Measurements from ENCODE around the gene HIGD2B. TPM values are rescaled to one million over a fixed set of nuclear protein-coding genes. Genes with fewer than 3 reads are reported as not detected.
"Not testable (repeated sequence)": the region's sequence is repeated elsewhere in the genome, so short reads cannot be mapped to it uniquely, and the experiment has no call there.

HIGD2B gene
- total and polyA plus RNA-seq, 2 donors: not detected

DNA sequence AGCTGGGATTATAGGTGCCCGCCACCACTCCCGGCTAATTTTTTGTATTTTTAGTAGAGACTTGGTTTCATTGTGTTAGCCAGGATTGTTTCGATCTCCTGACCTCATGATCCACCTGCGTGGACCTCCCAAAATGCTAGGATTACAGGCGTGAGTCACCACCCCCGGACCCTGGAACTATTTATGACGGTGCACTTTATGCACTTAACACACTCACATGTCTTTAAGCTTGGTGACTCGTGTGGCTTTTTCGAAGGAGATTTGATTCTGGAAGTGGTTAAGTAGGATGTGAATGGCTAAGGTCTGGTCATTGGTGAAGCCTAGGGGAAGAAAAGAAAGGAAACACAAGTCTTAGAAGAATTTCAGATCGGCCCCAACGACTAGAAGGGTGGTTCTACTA lies 20.3 kb upstream of the HIGD2B start:
- no peaks in the 10 kb centered on the region for H3K36me3 ChIP-seq (ENCODE audit: insufficient read depth)
- no peak overlapping the region for H3K27ac ChIP-seq (ENCODE audit: low read depth)
- DNase-seq (ENCODE audit: extremely low spot score): no peak
- 92% methylated on average over 11 of the region's 11 CpGs for WGBS
- no peak overlapping the region for H3K4me3 ChIP-seq (ENCODE audit: low read depth, low read length)
- H3K4me1 ChIP-seq (ENCODE audit: insufficient read depth): no peaks in the 10 kb centered on the region

DNA sequence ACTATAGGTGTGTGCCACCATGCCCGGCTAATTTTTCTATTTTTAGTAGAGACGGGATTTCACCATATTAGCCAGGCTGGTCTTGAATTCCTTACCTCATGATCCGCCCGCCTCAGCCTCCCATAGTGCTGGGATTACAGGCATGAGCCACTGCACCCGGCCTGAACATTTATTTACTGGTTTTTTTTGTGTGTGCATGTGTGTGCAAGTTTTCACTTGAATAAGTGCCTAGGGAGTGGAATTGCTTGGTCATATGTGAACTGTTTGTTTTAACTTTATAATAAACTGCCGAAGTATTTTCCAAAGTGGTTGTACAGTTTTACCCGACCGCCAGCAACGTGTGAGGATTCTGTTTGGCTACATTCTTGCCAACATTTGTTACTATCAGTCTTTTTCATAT lies 14.1 kb upstream of the HIGD2B start:
- no peak overlapping the region for H3K27ac ChIP-seq (ENCODE audit: low read depth)
- no peaks in the 10 kb centered on the region for H3K36me3 ChIP-seq (ENCODE audit: insufficient read depth)
- no peak for DNase-seq (ENCODE audit: extremely low spot score)
- H3K4me1 ChIP-seq (ENCODE audit: insufficient read depth): no peaks in the 10 kb centered on the region
- no peak overlapping the region for H3K4me3 ChIP-seq (ENCODE audit: low read depth, low read length)
- 85% methylated on average over 9 of the region's 9 CpGs for WGBS

DNA sequence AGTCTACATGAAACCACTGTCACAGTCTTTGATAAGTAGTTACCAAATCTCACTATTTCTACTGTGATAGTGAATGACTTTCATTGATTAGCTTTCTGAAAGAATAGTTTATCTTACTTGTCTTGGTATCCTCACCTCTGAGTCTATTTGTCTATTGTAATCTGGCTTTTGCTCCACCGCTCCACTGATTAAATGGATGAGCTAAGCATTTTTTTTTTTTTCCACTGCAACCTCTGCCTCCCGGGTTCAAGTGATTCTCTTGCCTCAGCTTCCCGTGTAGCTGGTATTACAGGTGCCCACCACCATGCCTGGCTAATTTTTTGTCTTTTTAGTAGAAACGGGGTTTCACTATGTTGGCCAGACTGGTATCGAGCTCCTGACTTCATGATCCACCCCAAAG lies 13.0 kb upstream of the HIGD2B start:
- Histone ChIP-seq H3K36me3 (ENCODE audit: insufficient read depth) (no peaks in the 10 kb centered on the region), H3K27ac (ENCODE audit: low read depth) (no peak overlapping the region), H3K4me1 (ENCODE audit: insufficient read depth) (no peaks in the 10 kb centered on the region), H3K4me3 (ENCODE audit: low read depth, low read length) (no peak overlapping the region)
- WGBS: 97% methylated on average over 5 of the region's 5 CpGs
- DNase-seq (ENCODE audit: extremely low spot score): no peak

DNA sequence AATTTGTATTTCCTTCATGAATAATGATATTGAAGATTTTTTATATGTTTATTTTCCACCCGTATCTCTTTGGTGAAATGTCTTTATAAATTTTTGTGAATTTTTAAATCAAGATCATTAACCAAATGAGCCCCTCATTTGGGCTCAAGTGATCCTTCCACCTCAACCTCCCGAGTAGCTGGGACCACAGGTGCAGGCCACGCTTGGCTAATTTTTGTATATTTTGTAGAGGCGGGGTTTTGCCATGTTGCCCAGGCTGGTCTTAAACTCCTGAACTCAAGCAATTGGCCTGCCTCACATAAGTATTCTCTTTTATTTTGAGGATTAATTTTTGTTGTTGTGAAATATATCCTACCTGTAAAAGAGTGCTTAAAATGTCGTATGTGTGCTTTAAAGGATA lies 5.0 kb upstream of the HIGD2B start:
- DNase-seq (ENCODE audit: extremely low spot score): no peak
- 85% methylated on average over 5 of the region's 5 CpGs for WGBS
- H3K4me1 ChIP-seq (ENCODE audit: insufficient read depth): no peaks in the 10 kb centered on the region
- no peak overlapping the region for H3K27ac ChIP-seq (ENCODE audit: low read depth)
- no peaks in the 10 kb centered on the region for H3K36me3 ChIP-seq (ENCODE audit: insufficient read depth)
- no peak overlapping the region for H3K4me3 ChIP-seq (ENCODE audit: low read depth, low read length)

DNA sequence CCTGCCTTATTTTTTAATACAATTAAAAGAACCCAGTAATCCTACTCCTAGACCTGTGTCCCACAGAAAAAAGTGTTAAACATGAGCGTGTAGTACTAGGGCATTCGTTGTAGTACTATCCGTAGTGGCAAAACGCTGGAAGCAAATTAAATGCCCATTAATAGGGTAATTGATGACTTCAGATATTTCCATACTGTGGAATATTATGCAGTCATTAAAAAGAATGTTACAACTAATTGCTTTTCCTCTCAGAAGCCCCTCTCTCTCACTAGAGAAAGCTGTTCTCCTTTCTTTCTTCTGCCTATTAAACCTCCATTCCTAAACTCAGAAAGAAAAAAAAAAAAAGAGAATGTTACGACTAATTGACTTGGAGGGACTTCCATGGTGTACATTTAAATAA lies 2.7 kb upstream of the HIGD2B start:
- 98% methylated on average over 5 of the region's 5 CpGs for WGBS
- Histone ChIP-seq H3K36me3 (ENCODE audit: insufficient read depth) (no peaks in the 10 kb centered on the region), H3K27ac (ENCODE audit: low read depth) (no peak overlapping the region), H3K4me3 (ENCODE audit: low read depth, low read length) (no peak overlapping the region), H3K4me1 (ENCODE audit: insufficient read depth) (no peaks in the 10 kb centered on the region)
- no peak for DNase-seq (ENCODE audit: extremely low spot score)

DNA sequence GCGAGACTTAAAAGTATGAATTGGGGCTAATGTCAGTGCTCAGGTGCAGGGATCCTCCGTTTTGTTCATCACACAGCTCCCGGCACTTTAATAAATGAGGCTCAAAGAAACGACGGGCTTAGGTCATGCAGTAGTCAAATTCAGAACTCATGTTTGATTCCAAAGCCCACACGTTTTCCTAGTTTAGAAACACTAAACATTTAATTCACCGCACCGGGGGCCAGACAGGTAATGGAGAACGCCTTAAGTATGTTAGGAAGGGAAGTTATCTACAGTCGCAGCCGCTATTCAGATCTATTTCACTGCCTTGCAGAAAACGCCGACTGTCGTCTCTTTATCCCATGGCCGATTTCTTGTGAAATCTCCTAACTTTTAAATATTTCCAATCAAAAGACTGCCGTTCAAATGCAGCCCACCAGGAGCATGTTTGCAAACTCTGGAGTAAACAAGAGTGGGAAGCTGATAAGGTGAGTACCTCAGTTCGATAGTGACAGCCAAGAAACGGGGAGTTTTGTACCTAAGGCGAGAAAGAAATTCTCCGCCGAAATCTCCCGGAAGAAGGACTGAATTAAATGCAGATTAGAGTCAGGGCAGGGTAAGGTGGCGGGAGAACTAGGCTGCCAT lies 569 bp downstream of the HIGD2B start:
- H3K4me3 ChIP-seq (ENCODE audit: low read depth, low read length): peak overlapping the region; percentile 50
- WGBS: 25% methylated on average over 23 of the region's 23 CpGs
- no peaks in the 10 kb centered on the region for H3K36me3 ChIP-seq (ENCODE audit: insufficient read depth)
- DNase-seq (ENCODE audit: extremely low spot score): peak; percentile 11
- no peaks in the 10 kb centered on the region for H3K4me1 ChIP-seq (ENCODE audit: insufficient read depth)
- H3K27ac ChIP-seq (ENCODE audit: low read depth): peak overlapping the region; percentile 88

DNA sequence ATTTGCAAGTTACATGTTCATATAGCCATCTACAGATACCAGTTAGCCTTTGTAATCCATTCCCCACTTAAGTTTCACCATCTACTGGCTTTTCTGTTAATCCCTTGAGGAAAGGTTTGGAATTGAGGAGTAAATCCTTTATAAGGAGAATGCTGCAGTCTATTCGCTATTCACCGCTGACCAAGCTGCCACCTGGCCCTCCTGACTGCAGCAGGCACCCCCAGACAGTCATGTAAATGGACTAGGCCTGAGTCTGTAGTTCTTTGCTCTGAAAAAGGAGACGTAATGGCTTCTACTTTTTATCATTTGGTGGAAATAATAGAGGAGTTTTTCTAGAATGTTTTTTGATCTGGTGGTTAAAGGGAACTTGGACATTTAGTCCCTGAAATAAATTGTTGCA lies 3.2 kb downstream of the HIGD2B start:
- 82% methylated on average over 3 of the region's 3 CpGs for WGBS

DNA sequence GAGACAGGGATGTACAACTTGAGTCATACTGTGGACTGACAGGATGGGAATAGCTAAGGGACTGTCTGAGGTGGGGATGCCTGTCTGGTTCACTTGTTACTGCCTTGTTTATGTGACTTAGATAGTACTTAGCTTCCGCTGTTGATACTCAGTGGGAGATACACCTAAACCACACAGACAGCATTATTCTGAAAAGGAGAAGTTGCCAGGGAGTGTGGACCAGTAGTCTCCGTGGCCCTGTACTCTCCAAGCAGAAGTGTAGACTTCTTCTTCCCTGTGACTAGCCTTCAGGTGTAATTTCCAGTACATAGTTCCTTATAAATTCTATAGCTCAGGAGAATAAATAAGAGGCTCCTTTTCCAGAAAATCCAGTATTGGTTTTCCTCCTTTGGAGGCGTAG lies 5.1 kb downstream of the HIGD2B start:
- H3K4me3 ChIP-seq (ENCODE audit: low read depth, low read length): no peak overlapping the region
- H3K27ac ChIP-seq (ENCODE audit: low read depth): no peak overlapping the region
- no peak for DNase-seq (ENCODE audit: extremely low spot score)
- H3K4me1 ChIP-seq (ENCODE audit: insufficient read depth): no peaks in the 10 kb centered on the region
- WGBS: 72% methylated on average over 3 of the region's 3 CpGs
- H3K36me3 ChIP-seq (ENCODE audit: insufficient read depth): no peaks in the 10 kb centered on the region

More for the DNA sequence above, 3.2 kb downstream of the HIGD2B start:
- Histone ChIP-seq H3K36me3 (ENCODE audit: insufficient read depth) (no peaks in the 10 kb centered on the region), H3K27ac (ENCODE audit: low read depth) (no peak overlapping the region), H3K4me3 (ENCODE audit: low read depth, low read length) (no peak overlapping the region), H3K4me1 (ENCODE audit: insufficient read depth) (no peaks in the 10 kb centered on the region)
- no peak for DNase-seq (ENCODE audit: extremely low spot score)

DNA sequence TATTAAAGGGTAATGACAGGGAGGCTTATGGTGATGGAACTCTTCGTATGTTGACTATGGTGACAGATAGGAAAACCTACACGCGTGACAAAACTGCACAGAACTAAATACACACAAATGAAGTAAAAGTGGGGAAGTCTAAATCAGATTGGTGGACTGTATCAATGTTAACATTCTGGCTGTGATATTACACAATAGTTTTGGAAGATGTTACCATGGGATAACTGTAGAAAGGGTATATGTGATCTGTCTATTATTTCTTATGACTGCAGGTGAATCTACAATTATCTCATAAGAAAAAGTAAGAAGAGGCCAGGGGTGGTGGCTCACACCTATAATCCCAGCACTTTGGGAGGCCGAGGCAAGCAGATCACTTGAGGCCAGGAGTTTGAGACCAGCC lies 9.1 kb downstream of the HIGD2B start:
- WGBS: 87% methylated on average over 4 of the region's 4 CpGs
- no peaks in the 10 kb centered on the region for H3K36me3 ChIP-seq (ENCODE audit: insufficient read depth)
- no peaks in the 10 kb centered on the region for H3K4me1 ChIP-seq (ENCODE audit: insufficient read depth)
- no peak for DNase-seq (ENCODE audit: extremely low spot score)
- H3K4me3 ChIP-seq (ENCODE audit: low read depth, low read length): no peak overlapping the region
- H3K27ac ChIP-seq (ENCODE audit: low read depth): no peak overlapping the region

DNA sequence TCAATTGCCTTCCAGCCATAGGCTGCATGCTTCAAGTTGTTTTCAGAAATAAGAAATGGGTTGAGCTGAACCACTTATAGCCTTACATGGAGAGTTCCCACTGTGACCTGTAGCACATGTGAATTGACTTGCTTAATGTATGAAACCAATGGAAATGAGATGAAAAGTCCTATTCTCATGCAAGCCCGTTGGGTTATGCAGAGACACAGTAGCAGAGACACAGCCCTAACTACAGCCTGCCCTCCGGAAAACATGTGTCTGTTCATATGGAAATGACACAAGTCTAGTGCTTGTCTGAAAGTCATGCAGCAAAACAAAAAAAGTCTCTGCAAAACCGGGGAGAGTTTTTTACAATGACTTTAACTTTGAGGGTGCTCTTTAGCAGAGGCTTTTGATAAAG lies 14.5 kb downstream of the HIGD2B start:
- H3K4me3 ChIP-seq (ENCODE audit: low read depth, low read length): no peak overlapping the region
- H3K4me1 ChIP-seq (ENCODE audit: insufficient read depth): no peaks in the 10 kb centered on the region
- 17% methylated on average over 3 of the region's 3 CpGs for WGBS
- no peak overlapping the region for H3K27ac ChIP-seq (ENCODE audit: low read depth)
- no peaks in the 10 kb centered on the region for H3K36me3 ChIP-seq (ENCODE audit: insufficient read depth)
- no peak for DNase-seq (ENCODE audit: extremely low spot score)

DNA sequence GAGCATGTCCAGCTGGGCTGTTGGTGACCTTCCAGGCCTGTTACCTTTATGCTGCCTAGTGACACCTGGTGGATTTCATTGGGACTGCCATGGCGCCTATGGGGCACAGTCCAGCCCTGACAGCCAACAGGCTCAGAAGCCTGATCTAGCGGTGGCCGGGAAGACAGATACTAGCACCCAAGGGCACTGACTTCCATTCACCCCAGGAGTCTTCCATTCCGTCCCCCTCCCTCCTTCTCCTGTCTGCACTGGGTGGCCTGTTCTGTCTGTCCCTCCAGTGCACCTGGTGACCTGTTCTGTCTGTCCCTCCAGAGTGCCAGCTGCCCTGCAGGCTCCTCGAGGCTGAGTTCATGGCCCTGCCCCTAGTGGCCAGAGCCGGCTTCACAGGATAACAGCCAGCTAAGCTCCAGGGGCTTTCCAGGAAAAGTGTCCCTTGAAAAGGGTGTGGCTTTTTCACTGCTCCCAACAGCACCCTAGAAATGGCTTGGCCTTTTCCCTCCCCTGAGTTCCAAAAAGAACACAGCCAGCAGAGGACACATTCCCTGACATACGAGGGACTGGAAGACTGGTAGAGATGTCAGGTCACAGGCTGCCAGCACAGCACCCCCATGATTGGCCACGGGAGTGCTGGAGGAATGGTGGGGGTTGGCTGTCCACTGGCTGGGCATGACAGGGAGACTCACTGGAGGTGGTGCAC lies 15.2 kb downstream of the HIGD2B start:
- H3K36me3 ChIP-seq (ENCODE audit: insufficient read depth); H3K4me1 ChIP-seq (ENCODE audit: insufficient read depth); H3K4me3 ChIP-seq (ENCODE audit: low read depth, low read length); H3K27ac ChIP-seq (ENCODE audit: low read depth): not testable (repeated sequence)
- WGBS: 6% methylated on average over 8 of the region's 8 CpGs
- DNase-seq (ENCODE audit: extremely low spot score): peak; percentile 3

DNA sequence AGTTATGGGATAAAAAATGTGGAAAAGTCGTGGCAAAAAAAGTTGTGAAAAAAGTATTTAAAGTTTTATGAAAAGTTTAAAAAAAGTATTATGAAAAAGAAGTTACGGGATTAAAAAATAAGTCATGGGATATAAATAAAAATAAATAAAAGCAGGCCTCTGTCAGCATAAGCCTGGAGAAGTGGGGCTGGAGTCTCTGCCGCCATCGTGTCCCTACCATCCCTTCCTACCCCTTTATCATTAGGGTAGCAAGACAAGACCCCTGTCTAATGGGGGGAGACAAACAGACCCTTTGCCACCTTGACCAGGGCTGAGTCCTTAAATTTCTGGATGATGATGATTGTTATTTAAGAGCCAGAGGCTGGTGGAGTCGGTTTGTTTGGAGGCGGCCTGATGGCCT lies 16.2 kb downstream of the HIGD2B start:
- not testable (repeated sequence) for H3K4me3 ChIP-seq (ENCODE audit: low read depth, low read length); H3K27ac ChIP-seq (ENCODE audit: low read depth); DNase-seq (ENCODE audit: extremely low spot score); H3K4me1 ChIP-seq (ENCODE audit: insufficient read depth); H3K36me3 ChIP-seq (ENCODE audit: insufficient read depth)
- WGBS: 90% methylated on average over 5 of the region's 6 CpGs

DNA sequence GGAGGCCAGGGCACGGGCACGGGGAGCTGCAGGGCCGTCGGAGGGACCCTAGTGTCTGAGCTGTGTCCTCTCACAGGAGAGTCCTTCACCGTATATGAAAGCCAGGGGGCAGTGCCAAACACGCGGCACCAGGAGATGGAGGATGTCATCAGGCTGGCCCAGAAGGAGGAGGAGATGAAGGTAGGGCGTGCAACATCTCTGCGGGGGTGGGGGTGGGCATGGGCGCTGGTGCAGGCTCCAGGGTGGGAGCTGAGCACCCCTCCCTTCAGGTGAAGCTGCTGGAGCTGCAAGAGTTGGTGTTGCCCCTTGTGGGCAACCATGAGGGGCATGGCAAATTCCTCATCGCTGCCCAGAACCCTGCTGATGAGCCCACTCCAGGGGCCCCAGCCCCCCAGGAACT lies 20.3 kb downstream of the HIGD2B start:
- not testable (repeated sequence) for H3K36me3 ChIP-seq (ENCODE audit: insufficient read depth); DNase-seq (ENCODE audit: extremely low spot score); H3K4me3 ChIP-seq (ENCODE audit: low read depth, low read length); H3K4me1 ChIP-seq (ENCODE audit: insufficient read depth); H3K27ac ChIP-seq (ENCODE audit: low read depth)
- 75% methylated on average over 5 of the region's 11 CpGs for WGBS

DNA sequence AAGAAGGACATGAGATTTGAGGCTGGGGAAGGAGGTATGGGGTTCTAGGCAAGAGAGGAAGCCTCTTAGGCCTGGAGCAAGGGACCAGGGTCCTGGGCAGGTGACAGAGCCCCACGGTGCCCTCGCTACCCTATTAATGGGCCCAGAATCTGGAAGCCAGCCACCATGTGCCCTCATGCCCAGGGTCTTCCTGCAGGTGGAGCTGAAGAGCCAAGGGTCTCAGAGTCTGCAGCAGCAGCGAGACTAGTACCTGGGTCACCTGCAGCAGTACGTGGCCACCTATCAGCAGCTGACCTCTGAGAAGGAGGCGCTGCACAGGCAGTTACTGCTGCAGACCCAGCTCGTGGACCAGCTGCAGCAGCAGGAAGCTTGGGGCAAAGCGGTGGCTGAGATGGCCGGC lies 22.1 kb downstream of the HIGD2B start:
- 47% methylated on average over 3 of the region's 8 CpGs for WGBS
- not testable (repeated sequence) for H3K36me3 ChIP-seq (ENCODE audit: insufficient read depth); H3K4me1 ChIP-seq (ENCODE audit: insufficient read depth); DNase-seq (ENCODE audit: extremely low spot score); H3K4me3 ChIP-seq (ENCODE audit: low read depth, low read length); H3K27ac ChIP-seq (ENCODE audit: low read depth)
